Stomach (tissue), 4 donors: ENCODE results near the gene ABTB2.

Experiments used
- POLR2A ChIP-seq, 4 donors: fragments of 450-650 bp; IDR thresholded peaks; one replicate each; pipeline ENCODE4 v1.6.1; 2016; ENCODE audit warnings: antibody characterized with exemption in 4 of 4, control low read depth in 2 of 4, mild to moderate bottlenecking in 1 of 4, moderate library complexity in 1 of 4
- POLR2AphosphoS5 ChIP-seq, 3 donors: sonication (generic); formaldehyde crosslinking; IDR thresholded peaks; one replicate each; pipeline ENCODE4 v1.6.1; 2016; ENCODE audit warnings: antibody characterized with exemption in 3 of 3

GRCh38 chr11:34261095-34261494 lies 96.7 kb downstream of the ABTB2 start:
- TF ChIP-seq POLR2A (IDR thresholded peaks at IDR 0.05), result no peak
- no peak for TF ChIP-seq POLR2AphosphoS5 (IDR thresholded peaks at IDR 0.05)
